DOHH2 (cell line): ENCODE results near the gene SMAD7.

Experiments
- H3F3A ChIP-seq: fragments of 200-600 bp; sonication (generic), shearing (Covaris generic); 2 replicates; pipeline ENCODE4 v1.6.0; 2016; ENCODE audit warnings: antibody characterized with exemption, mild to moderate bottlenecking; ENCODE audit not compliant: control insufficient read depth, insufficient read depth
- H3K27ac ChIP-seq: fragments of 200-600 bp; sonication (generic); 2 replicates; pipeline ENCODE4 v1.5.1; 2014; ENCODE audit warnings: low read depth, mild to moderate bottlenecking, low read length, moderate library complexity
- H3K27me3 ChIP-seq: fragments of 200-600 bp; sonication (generic); 2 replicates; pipeline ENCODE4 v1.6.1; 2014; ENCODE audit warnings: mild to moderate bottlenecking, low read length, mixed read lengths; ENCODE audit not compliant: control insufficient read depth
- H3K36me3 ChIP-seq: fragments of 200-600 bp; sonication (generic); 2 replicates; pipeline ENCODE4 v1.6.1; 2014; ENCODE audit warnings: mild to moderate bottlenecking, low read length, moderate library complexity, mixed read lengths; ENCODE audit not compliant: control insufficient read depth
- H3K4me1 ChIP-seq: fragments of 200-600 bp; sonication (generic); 2 replicates; pipeline ENCODE4 v1.6.1; 2014; ENCODE audit warnings: mild to moderate bottlenecking, low read length, mixed read lengths; ENCODE audit not compliant: control insufficient read depth
- H3K4me2 ChIP-seq: fragments of 200-600 bp; sonication (generic); 2 replicates; pipeline ENCODE4 v1.6.0; 2014; ENCODE audit warnings: mild to moderate bottlenecking, low read length, moderate library complexity
- H3K4me3 ChIP-seq: fragments of 200-600 bp; sonication (generic); 2 replicates; pipeline ENCODE4 v1.5.1; 2014; ENCODE audit warnings: mild to moderate bottlenecking, low read length, mixed read lengths
- H3K79me2 ChIP-seq: fragments of 200-600 bp; sonication (generic); 2 replicates; pipeline ENCODE4 v1.6.1; 2014; ENCODE audit warnings: mild to moderate bottlenecking, low read length, mixed read lengths; ENCODE audit not compliant: control insufficient read depth
- H3K9me2 ChIP-seq: fragments of 200-600 bp; sonication (generic); replicated peaks from 2 replicates; pipeline ENCODE4 v1.6.1; 2014; ENCODE audit warnings: mild to moderate bottlenecking, low read length, mixed read lengths; ENCODE audit not compliant: control insufficient read depth
- H3K9me3 ChIP-seq: fragments of 200-600 bp; sonication (generic); 2 replicates; pipeline ENCODE4 v1.6.1; 2014; ENCODE audit warnings: antibody characterized with exemption, low read length, mixed read lengths; ENCODE audit not compliant: control insufficient read depth, insufficient read depth
- H4K20me1 ChIP-seq: fragments of 200-600 bp; sonication (generic); 2 replicates; pipeline ENCODE4 v1.6.0; 2014; ENCODE audit warnings: low read depth, mild to moderate bottlenecking, antibody characterized with exemption, low read length, moderate library complexity; ENCODE audit not compliant: control insufficient read depth, insufficient read depth
- CTCF ChIP-seq: fragments of 200-600 bp; sonication (generic); IDR thresholded peaks from one replicate; pipeline ENCODE4 v1.5.1; 2014; ENCODE audit warnings: antibody characterized with exemption, mild to moderate bottlenecking, low read depth, low read length; ENCODE audit not compliant: poor library complexity, severe bottlenecking
- EZH2phosphoT487 ChIP-seq: fragments of 200-600 bp; sonication (generic); IDR thresholded peaks from 2 replicates; pipeline ENCODE4 v1.6.1; 2017; ENCODE audit warnings: borderline replicate concordance, mild to moderate bottlenecking, antibody characterized with exemption, low read length, moderate library complexity, mixed read lengths

SMAD7 gene

GRCh38 chr18:48889115-48889941 lies 61.4 kb downstream of the SMAD7 start:
- Histone ChIP-seq H3K79me2 (no peaks in the 10 kb centered on the region), H3K36me3 (no peaks in the 10 kb centered on the region), H3K9me2 (no peaks in the 10 kb centered on the region), H3K4me1 (no peaks in the 10 kb centered on the region), H3K9me3 (no peaks in the 10 kb centered on the region), H3K4me2 (no peak overlapping the region), H3K27me3 (no peaks in the 10 kb centered on the region), H4K20me1 (no peaks in the 10 kb centered on the region), H3F3A (no peaks in the 10 kb centered on the region), H3K4me3 (no peak overlapping the region), H3K27ac (no peak overlapping the region)
- TF ChIP-seq CTCF: no peak
- TF ChIP-seq EZH2phosphoT487: no peak

- Histone ChIP-seq H3K9me3 (no peaks in the 10 kb centered on the region), H3F3A (no peaks in the 10 kb centered on the region), H3K4me1 (no peaks in the 10 kb centered on the region), H3K9me2 (no peaks in the 10 kb centered on the region), H3K27ac (no peak overlapping the region), H3K4me3 (no peak overlapping the region), H3K27me3 (no peaks in the 10 kb centered on the region), H3K79me2 (no peaks in the 10 kb centered on the region), H4K20me1 (no peaks in the 10 kb centered on the region), H3K36me3 (no peaks in the 10 kb centered on the region), H3K4me2 (no peak overlapping the region)
- TF ChIP-seq EZH2phosphoT487 (no peak), CTCF (no peak)
Measured at GRCh38 chr18:48888773-48889080, 62.0 kb downstream of the SMAD7 start.

- TF ChIP-seq EZH2phosphoT487 (no peak), CTCF (no peak)
- Histone ChIP-seq H3K27me3 (no peaks in the 10 kb centered on the region), H3K79me2 (no peaks in the 10 kb centered on the region), H3K4me3 (no peak overlapping the region), H4K20me1 (no peaks in the 10 kb centered on the region), H3K27ac (no peak overlapping the region), H3K36me3 (no peaks in the 10 kb centered on the region), H3K4me1 (no peaks in the 10 kb centered on the region), H3K9me3 (no peaks in the 10 kb centered on the region), H3F3A (no peaks in the 10 kb centered on the region), H3K9me2 (no peaks in the 10 kb centered on the region), H3K4me2 (no peak overlapping the region)
Measured at GRCh38 chr18:48887905-48888772, 62.6 kb downstream of the SMAD7 start.
